GM23338 (cell line): ENCODE results near the gene DPYD. TPM values are rescaled to one million over a fixed set of nuclear protein-coding genes. Genes with fewer than 3 reads are reported as not detected.

Experiments
- ATAC-seq: fragments of 200-7000 bp; cut with Tn5 transposase; 3 replicates; pipeline ENCODE4 v1.9.1; 2020
- DNase-seq: peaks from one replicate; pipeline ENCODE4 v3.0.0-alpha.2; 2015; ENCODE audit warnings: low spot score
- H2AFZ ChIP-seq: fragments of 200-600 bp; sonication (generic); 2 replicates; pipeline ENCODE4 v1.8.0; 2016; ENCODE audit warnings: antibody characterized with exemption, mild to moderate bottlenecking, moderate library complexity
- H3F3A ChIP-seq: fragments of 200-600 bp; sonication (generic); replicated peaks from 2 replicates; pipeline ENCODE4 v1.8.0; 2017; ENCODE audit warnings: antibody characterized with exemption, mixed run types, low read depth
- H3K27ac ChIP-seq: fragments of 200-600 bp; sonication (generic); 2 replicates; pipeline ENCODE4 v1.6.1; 2016; ENCODE audit warnings: low read depth
- H3K27me3 ChIP-seq: fragments of 200-600 bp; sonication (generic); 2 replicates; pipeline ENCODE4 v1.8.0; 2016; ENCODE audit warnings: mild to moderate bottlenecking, mixed run types, moderate library complexity; ENCODE audit not compliant: insufficient read depth
- H3K36me3 ChIP-seq: fragments of 200-600 bp; sonication (generic); 2 replicates; pipeline ENCODE4 v1.8.0; 2016; ENCODE audit warnings: mild to moderate bottlenecking; ENCODE audit not compliant: insufficient read depth
- H3K4me1 ChIP-seq: fragments of 200-600 bp; sonication (generic); 2 replicates; pipeline ENCODE4 v1.8.0; 2016; ENCODE audit warnings: mild to moderate bottlenecking, moderate library complexity; ENCODE audit not compliant: insufficient read depth
- H3K4me2 ChIP-seq: fragments of 200-600 bp; sonication (generic); 2 replicates; pipeline ENCODE4 v1.7.1; 2017; ENCODE audit warnings: mixed run types
- H3K4me3 ChIP-seq: fragments of 200-600 bp; sonication (generic); 2 replicates; pipeline ENCODE4 v1.6.1; 2016; ENCODE audit warnings: mixed run types
- H3K79me2 ChIP-seq: fragments of 200-600 bp; sonication (generic); replicated peaks from 2 replicates; pipeline ENCODE4 v1.8.0; 2017; ENCODE audit warnings: mild to moderate bottlenecking; ENCODE audit not compliant: insufficient read depth
- H3K9me2 ChIP-seq: fragments of 200-600 bp; sonication (generic); 2 replicates; pipeline ENCODE4 v1.8.0; 2017; ENCODE audit not compliant: insufficient read depth
- H4K20me1 ChIP-seq: fragments of 200-600 bp; sonication (generic); replicated peaks from 2 replicates; pipeline ENCODE4 v1.8.0; 2017; ENCODE audit warnings: mild to moderate bottlenecking; ENCODE audit not compliant: insufficient read depth
- H3K27ac Mint-ChIP-seq: 2 replicates; pipeline ENCODE4 v1.8.0; 2020; ENCODE audit warnings: inconsistent platforms, mild to moderate bottlenecking, moderate library complexity, mixed read lengths
- H3K27me3 Mint-ChIP-seq: 3 replicates; pipeline ENCODE4 v1.8.0; 2022; ENCODE audit warnings: low read depth, mild to moderate bottlenecking, moderate library complexity, mixed read lengths, inconsistent platforms; ENCODE audit not compliant: insufficient read depth, poor library complexity
- H3K36me3 Mint-ChIP-seq: 3 replicates; pipeline ENCODE4 v1.8.0; 2021; ENCODE audit warnings: low read depth, mild to moderate bottlenecking, inconsistent platforms, moderate library complexity, mixed read lengths
- H3K4me1 Mint-ChIP-seq: 3 replicates; pipeline ENCODE4 v1.8.0; 2020; ENCODE audit warnings: mild to moderate bottlenecking, inconsistent platforms, mixed read lengths
- H3K4me3 Mint-ChIP-seq: 3 replicates; pipeline ENCODE4 v1.8.0; 2021; ENCODE audit warnings: moderate library complexity, mild to moderate bottlenecking, inconsistent platforms, mixed read lengths
- H3K9me3 Mint-ChIP-seq: 3 replicates; pipeline ENCODE4 v1.8.0; 2020; ENCODE audit warnings: moderate library complexity, mild to moderate bottlenecking, inconsistent platforms, mixed read lengths
- CREB1 ChIP-seq: fragments of 250-450 bp; sonication (Bioruptor Pico); IDR thresholded peaks from 2 replicates; pipeline ENCODE4 v1.5.0; 2020; ENCODE audit warnings: low read depth, mild to moderate bottlenecking, moderate library complexity
- CTCF ChIP-seq, 2 experiments: fragments of 200-600 bp in 1 of 2; sonication (generic) in 1 of 2; conservative IDR thresholded peaks; 2 replicates each; pipeline versions ENCODE4 v1.5.1 to v1.6.1; 2016 to 2017; ENCODE audit warnings: antibody characterized with exemption in 2 of 2, low read depth in 2 of 2, mild to moderate bottlenecking in 2 of 2, moderate library complexity in 1 of 2
- ETS1 ChIP-seq: IDR thresholded peaks from 2 replicates; pipeline ENCODE4 v1.6.1; 2016; ENCODE audit warnings: antibody characterized with exemption
- EZH2phosphoT487 ChIP-seq: fragments of 200-600 bp; sonication (generic); IDR thresholded peaks from one replicate; pipeline ENCODE4 v1.8.1; 2018; ENCODE audit warnings: antibody characterized with exemption; ENCODE audit not compliant: unreplicated experiment
- NANOG ChIP-seq: IDR thresholded peaks from 2 replicates; pipeline ENCODE4 v1.6.1; 2016; ENCODE audit warnings: antibody characterized with exemption, borderline replicate concordance
- ZNF114 ChIP-seq: fragments of 250-450 bp; sonication (Bioruptor Pico); IDR thresholded peaks from 2 replicates; pipeline ENCODE4 v1.5.0; 2020; ENCODE audit warnings: mild to moderate bottlenecking, moderate library complexity
- ZNF331 ChIP-seq: fragments of 250-450 bp; sonication (Bioruptor Pico); IDR thresholded peaks from 2 replicates; pipeline ENCODE4 v1.5.0; 2020; ENCODE audit warnings: low read depth, mild to moderate bottlenecking, moderate library complexity
- polyA plus RNA-seq: library from polyadenylated mRNA; unstranded; fragments of >200 nt; fragmentation: Nextera tagmentation; extraction: Ambion mirVana; gene quantifications from 2 replicates; pipeline ENCODE4 v1.2.1, GENCODE V29; 2016
- total RNA-seq: library from RNA; depleted of rRNA; stranded (reverse); fragments of >200 nt; shearing (Covaris generic); gene quantifications from 2 replicates; pipeline ENCODE4 v1.2.3, GENCODE V29; 2014

Gene DPYD
- total and polyA plus RNA-seq, 2 experiments from 2014 or later, result 0.50 to 1.6 TPM

- TF ChIP-seq CTCF (conservative IDR thresholded peaks at IDR 0.05; ENCODE audit: low read depth in 2 of 2) (no peak), ZNF114 (CRISPR knock-in tag) (no peak), ETS1 (no peak)
Measured at GRCh38 chr1:97502360-97502759, 418.5 kb downstream of the DPYD start (continued).

GRCh38 chr1:97501628-97502027, 419.2 kb downstream of the DPYD start:
- no peak for DNase-seq
- Histone ChIP-seq H3K4me1 (no peaks in the 10 kb centered on the region), H3K4me3 (no peak overlapping the region), H3F3A (no peaks in the 10 kb centered on the region), H3K4me2 (no peak overlapping the region), H3K36me3 (no peaks in the 10 kb centered on the region), H2AFZ (no peak overlapping the region), H3K79me2 (no peaks in the 10 kb centered on the region), H3K27ac (no peak overlapping the region), H3K9me2 (no peaks in the 10 kb centered on the region), H3K27me3 (no peaks in the 10 kb centered on the region), H4K20me1 (no peaks in the 10 kb centered on the region)
- TF ChIP-seq EZH2phosphoT487 (no peak), CREB1 (no peak), NANOG (no peak), CTCF (conservative IDR thresholded peaks at IDR 0.05; ENCODE audit: low read depth in 2 of 2) (no peak), ETS1 (no peak)
- no peak for ATAC-seq
- Mint-ChIP-seq H3K27ac (no peak overlapping the region), H3K4me3 (no peak overlapping the region), H3K36me3 (no peaks in the 10 kb centered on the region), H3K4me1 (no peaks in the 10 kb centered on the region; the same call in 2 of the 3 replicates), H3K27me3 (no peaks in the 10 kb centered on the region), H3K9me3 (no peaks in the 10 kb centered on the region)

GRCh38 chr1:97500760-97501159, 420.1 kb downstream of the DPYD start:
- ATAC-seq (no peak), DNase-seq (no peak)
- Histone ChIP-seq H3K79me2 (no peaks in the 10 kb centered on the region), H3K27me3 (no peaks in the 10 kb centered on the region), H3K4me1 (no peaks in the 10 kb centered on the region), H3K27ac (no peak overlapping the region), H4K20me1 (no peaks in the 10 kb centered on the region), H3K4me2 (no peak overlapping the region), H2AFZ (no peak overlapping the region), H3F3A (no peaks in the 10 kb centered on the region), H3K36me3 (no peaks in the 10 kb centered on the region), H3K9me2 (no peaks in the 10 kb centered on the region), H3K4me3 (no peak overlapping the region)
- Mint-ChIP-seq H3K36me3 (no peaks in the 10 kb centered on the region), H3K27ac (no peak overlapping the region), H3K9me3 (no peaks in the 10 kb centered on the region), H3K27me3 (no peaks in the 10 kb centered on the region), H3K4me1 (no peaks in the 10 kb centered on the region; the same call in 2 of the 3 replicates), H3K4me3 (no peak overlapping the region)
- no peak for TF ChIP-seq ZNF331 (CRISPR knock-in tag)
- no peak for TF ChIP-seq ZNF114 (CRISPR knock-in tag)
